Liver (tissue), 9 donors: Measurements from ENCODE around the gene NUDT14. TPM values are rescaled to one million over a fixed set of nuclear protein-coding genes. Genes with fewer than 3 reads are reported as not detected.

ENCODE experiments used
- DNase-seq: peaks from one replicate; pipeline ENCODE4 v3.0.0-alpha.2; 2017; ENCODE audit warnings: low spot score
- H3K27ac ChIP-seq, 2 donors: one replicate each; pipeline ENCODE4 v1.7.0; 2013; ENCODE audit warnings: inconsistent platforms in 2 of 2, low read length in 2 of 2, control low read depth in 1 of 2, low read depth in 1 of 2, mild to moderate bottlenecking in 1 of 2
- H3K27me3 ChIP-seq, 4 donors: one replicate each; pipeline versions ENCODE4 v1.6.1 to v1.7.0; 2013; ENCODE audit warnings: low read length in 3 of 4, inconsistent platforms in 1 of 4, mild to moderate bottlenecking in 1 of 4, moderate library complexity in 1 of 4; ENCODE audit not compliant: control insufficient read depth in 4 of 4, insufficient read depth in 4 of 4
- H3K36me3 ChIP-seq, 4 donors: one replicate each; pipeline versions ENCODE4 v1.6.1 to v1.7.0; 2013; ENCODE audit warnings: low read length in 3 of 4, mild to moderate bottlenecking in 3 of 4, low read depth in 1 of 4, moderate library complexity in 1 of 4; ENCODE audit not compliant: control insufficient read depth in 4 of 4, insufficient read depth in 3 of 4
- H3K4me1 ChIP-seq, 4 donors: one replicate each; pipeline versions ENCODE4 v1.6.1 to v1.7.0; 2013; ENCODE audit warnings: low read length in 3 of 4, mild to moderate bottlenecking in 3 of 4, moderate library complexity in 1 of 4; ENCODE audit not compliant: control insufficient read depth in 4 of 4, insufficient read depth in 4 of 4
- H3K4me3 ChIP-seq, 3 donors: one replicate each; pipeline versions ENCODE4 v1.6.1 to v1.7.0; 2013; ENCODE audit warnings: low read length in 3 of 3, control low read depth in 1 of 3, low read depth in 1 of 3, mild to moderate bottlenecking in 1 of 3
- H3K9ac ChIP-seq, 2 donors: one replicate each; pipeline ENCODE4 v1.7.0; 2013; ENCODE audit warnings: low read length in 2 of 2, mild to moderate bottlenecking in 2 of 2, moderate library complexity in 2 of 2, control low read depth in 1 of 2, low read depth in 1 of 2
- H3K9me3 ChIP-seq, 4 donors: one replicate each; pipeline versions ENCODE4 v1.6.1 to v1.7.0; 2013; ENCODE audit warnings: low read length in 3 of 4; ENCODE audit not compliant: control insufficient read depth in 4 of 4
- ATF3 ChIP-seq: IDR thresholded peaks from 2 replicates; pipeline ENCODE4 v1.6.1; 2016; ENCODE audit warnings: antibody characterized with exemption
- CTCF ChIP-seq: fragments of 150-350 bp; IDR thresholded peaks from 2 replicates; pipeline ENCODE4 v1.5.1; 2017; ENCODE audit warnings: improper control_type of control experiment, low read depth, low read length; ENCODE audit not compliant: missing input control
- EGR1 ChIP-seq, 2 donors: IDR thresholded peaks; 2 replicates each; pipeline ENCODE4 v1.6.1; 2016 to 2018; ENCODE audit warnings: antibody characterized with exemption in 2 of 2, low read depth in 2 of 2
- FOXA1 ChIP-seq: IDR thresholded peaks from 2 replicates; pipeline ENCODE4 v1.6.1; 2016; ENCODE audit warnings: antibody characterized with exemption
- FOXA2 ChIP-seq: IDR thresholded peaks from 2 replicates; pipeline ENCODE4 v1.6.1; 2016; ENCODE audit warnings: antibody characterized with exemption
- GABPA ChIP-seq, 2 donors: IDR thresholded peaks in 1 of 2; conservative IDR thresholded peaks in 1 of 2; 2 replicates each; pipeline ENCODE4 v1.6.1; 2016; ENCODE audit warnings: antibody characterized with exemption in 2 of 2, mild to moderate bottlenecking in 1 of 2, moderate library complexity in 1 of 2
- HNF4A ChIP-seq, 2 donors: conservative IDR thresholded peaks; 2 replicates each; pipeline ENCODE4 v1.6.1; 2016; ENCODE audit warnings: antibody characterized with exemption in 2 of 2, mild to moderate bottlenecking in 2 of 2
- HNF4G ChIP-seq: IDR thresholded peaks from 2 replicates; pipeline ENCODE4 v1.6.1; 2016; ENCODE audit warnings: antibody characterized with exemption
- JUND ChIP-seq, 2 donors: IDR thresholded peaks; 2 replicates each; pipeline ENCODE4 v1.6.1; 2016; ENCODE audit warnings: antibody characterized with exemption in 2 of 2
- MAX ChIP-seq: IDR thresholded peaks from 2 replicates; pipeline ENCODE4 v1.6.1; 2016; ENCODE audit warnings: antibody characterized with exemption
- NR2F2 ChIP-seq: IDR thresholded peaks from 2 replicates; pipeline ENCODE4 v1.6.1; 2016; ENCODE audit warnings: antibody characterized with exemption
- RAD21 ChIP-seq, 2 donors: IDR thresholded peaks; 2 replicates each; pipeline ENCODE4 v1.6.1; 2016; ENCODE audit warnings: antibody characterized with exemption in 2 of 2, mild to moderate bottlenecking in 2 of 2
- REST ChIP-seq: IDR thresholded peaks from 2 replicates; pipeline ENCODE4 v1.6.1; 2016; ENCODE audit warnings: antibody characterized with exemption, mild to moderate bottlenecking
- RXRA ChIP-seq, 2 donors: IDR thresholded peaks; 2 replicates each; pipeline ENCODE4 v1.6.1; 2017 to 2018; ENCODE audit warnings: antibody characterized with exemption in 2 of 2, mild to moderate bottlenecking in 1 of 2
- SP1 ChIP-seq: IDR thresholded peaks from 2 replicates; pipeline ENCODE4 v1.6.1; 2018; ENCODE audit warnings: antibody characterized with exemption, mild to moderate bottlenecking
- TAF1 ChIP-seq: conservative IDR thresholded peaks from 2 replicates; pipeline ENCODE4 v1.6.1; 2016; ENCODE audit warnings: antibody characterized with exemption, mild to moderate bottlenecking
- YY1 ChIP-seq: IDR thresholded peaks from 2 replicates; pipeline ENCODE4 v1.6.1; 2016; ENCODE audit warnings: antibody characterized with exemption, mild to moderate bottlenecking
- ZBTB33 ChIP-seq: IDR thresholded peaks from 2 replicates; pipeline ENCODE4 v1.6.1; 2016; ENCODE audit warnings: antibody characterized with exemption
- WGBS: extraction: QIAGEN DNeasy Blood & Tissue Kit; methylation state at CpG from one replicate; pipeline ENCODE4 v1.1.7; 2013; 5-methylcytosine and 5-hydroxymethylcytosine counted together
- polyA plus RNA-seq, 2 donors: library from polyadenylated mRNA; stranded (reverse) in 1 of 2; unstranded in 1 of 2; fragments of 200-250 nt in 1 of 2; fragments of >200 nt in 1 of 2; fragmentation: Nextera tagmentation in 1 of 2; extraction: Ambion mirVana in 1 of 2; gene quantifications; one replicate each; pipeline versions ENCODE4 v1.2.1 to v1.2.3, GENCODE V29; 2013 to 2015
- total RNA-seq, 2 donors: library from RNA; depleted of rRNA; stranded (reverse); fragments of >200 nt; gene quantifications; one replicate each; pipeline ENCODE4 v1.2.3, GENCODE V29; 2014
- donor health status: healthy.
- donor health status: healthy.
- donor health status: healthy.
- donor health status: healthy.
- donor health status: healthy.

NUDT14 gene
- total and polyA plus RNA-seq, 4 donors = 3.8 to 24.2 (median 8.0) TPM

GRCh38 chr14:105195051-105195450 is 13.9 kb upstream of the NUDT14 start:
- DNase-seq = no peak
- 80% methylated on average over 10 of the region's 10 CpGs for WGBS
- Histone ChIP-seq H3K27me3 (peaks cover 0 to 8% (median 0%) of the 10 kb centered on the region in 4 donors), H3K27ac (no peak overlapping the region), H3K9ac (no peak overlapping the region), H3K9me3 (no peaks in the 10 kb centered on the region), H3K36me3 (no peaks in the 10 kb centered on the region), H3K4me3 (no peak overlapping the region), H3K4me1 (peaks cover 0 to 5% (median 3%) of the 10 kb centered on the region in 4 donors)
- TF ChIP-seq ATF3 (no peak), FOXA1 (no peak), SP1 (no peak), RXRA (IDR thresholded peaks at IDR 0.05) (no peak), REST (no peak), MAX (no peak), NR2F2 (no peak), CTCF (no peak), GABPA (IDR thresholded peaks at IDR 0.05 in 1 of 2, conservative IDR thresholded peaks at IDR 0.05 in 1 of 2) (no peak), JUND (IDR thresholded peaks at IDR 0.05) (no peak), ZBTB33 (no peak), EGR1 (IDR thresholded peaks at IDR 0.05; ENCODE audit: low read depth in 2 of 2) (no peak)

GRCh38 chr14:105193916-105194782 is 13.0 kb upstream of the NUDT14 start:
- Histone ChIP-seq H3K4me1 (peaks cover 0 to 5% (median 3%) of the 10 kb centered on the region in 4 donors), H3K9me3 (no peaks in the 10 kb centered on the region), H3K9ac (no peak overlapping the region), H3K4me3 (no peak overlapping the region), H3K36me3 (no peaks in the 10 kb centered on the region), H3K27me3 (peaks cover 0 to 12% (median 0%) of the 10 kb centered on the region in 4 donors), H3K27ac (no peak overlapping the region)
- 52% methylated on average over 17 of the region's 17 CpGs for WGBS
- DNase-seq = no peak
- no peak for TF ChIP-seq HNF4A (conservative IDR thresholded peaks at IDR 0.05)
- TF ChIP-seq SP1 = no peak
- TF ChIP-seq MAX = no peak
- TF ChIP-seq ATF3 = no peak
- no peak for TF ChIP-seq EGR1 (IDR thresholded peaks at IDR 0.05; ENCODE audit: low read depth in 2 of 2)
- no peak for TF ChIP-seq TAF1
- TF ChIP-seq FOXA1 = no peak
- TF ChIP-seq RXRA (IDR thresholded peaks at IDR 0.05) = no peak
- TF ChIP-seq NR2F2 = no peak
- no peak for TF ChIP-seq ZBTB33
- TF ChIP-seq FOXA2 = no peak
- TF ChIP-seq HNF4G = no peak
- no peak for TF ChIP-seq YY1
- TF ChIP-seq JUND (IDR thresholded peaks at IDR 0.05) = no peak
- TF ChIP-seq RAD21 (IDR thresholded peaks at IDR 0.05) = no peak
- no peak for TF ChIP-seq GABPA (IDR thresholded peaks at IDR 0.05 in 1 of 2, conservative IDR thresholded peaks at IDR 0.05 in 1 of 2)
